Cardiac fibroblast (primary cell): ENCODE data around the gene GNG7.
"Not testable (repeated sequence)": the region's sequence is repeated elsewhere in the genome, so short reads cannot be mapped to it uniquely, and the experiment has no call there.

ENCODE experiments used
- DNase-seq, 2 donors: peaks; one replicate each; pipeline versions ENCODE4 v3.0.0 to v3.0.0-alpha.2; 2010; ENCODE audit warnings: low read depth in 2 of 2
- H3K4me3 ChIP-seq, 2 donors: replicated peaks in 1 of 2; 1 replicate in 1 of 2; 2 replicates in 1 of 2; pipeline ENCODE4 v1.5.1; 2011; ENCODE audit warnings: low read depth in 2 of 2, low read length in 2 of 2, mild to moderate bottlenecking in 2 of 2, moderate library complexity in 1 of 2
- TF ChIP-seq, protein P1 (sequence below): IDR thresholded peaks from one replicate; pipeline ENCODE4 v1.5.1; 2011; ENCODE audit warnings: low read depth, mild to moderate bottlenecking, low read length, inconsistent platforms

Gene GNG7

DNA sequence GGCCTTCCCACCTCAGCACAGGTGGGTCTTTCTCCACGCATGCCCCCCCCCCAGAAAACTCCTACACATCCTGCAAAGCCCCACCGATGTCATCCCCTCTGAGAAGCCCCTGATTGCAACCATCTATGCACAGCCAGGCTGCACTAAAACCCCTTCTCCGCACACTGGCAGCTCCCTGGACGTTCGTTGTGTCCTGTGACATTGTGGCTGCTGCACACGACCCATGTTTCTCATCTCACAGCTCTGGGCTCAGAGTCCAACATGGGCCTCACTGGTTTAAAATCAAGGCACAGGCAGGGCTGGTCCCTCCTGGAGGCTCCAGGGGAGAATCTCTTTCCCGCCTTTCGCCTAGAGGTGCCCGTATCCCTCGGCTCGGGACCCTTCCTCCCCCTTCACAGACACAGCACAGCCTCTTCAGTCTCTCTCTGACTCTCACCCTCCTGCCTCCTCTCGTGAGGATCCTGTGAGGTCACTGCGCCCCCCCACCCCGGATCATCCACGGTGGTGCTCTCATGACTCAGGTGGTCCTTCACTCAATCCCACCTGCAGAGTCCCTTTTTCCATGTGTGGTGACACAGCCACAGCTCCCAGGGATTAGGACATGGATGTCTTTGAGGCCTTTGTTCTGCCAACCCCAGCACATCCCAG is 155.3 kb downstream of the GNG7 start:
- DNase-seq, result no peak
- H3K4me3 ChIP-seq, result no peak overlapping the region
- TF ChIP-seq, protein P1, sequence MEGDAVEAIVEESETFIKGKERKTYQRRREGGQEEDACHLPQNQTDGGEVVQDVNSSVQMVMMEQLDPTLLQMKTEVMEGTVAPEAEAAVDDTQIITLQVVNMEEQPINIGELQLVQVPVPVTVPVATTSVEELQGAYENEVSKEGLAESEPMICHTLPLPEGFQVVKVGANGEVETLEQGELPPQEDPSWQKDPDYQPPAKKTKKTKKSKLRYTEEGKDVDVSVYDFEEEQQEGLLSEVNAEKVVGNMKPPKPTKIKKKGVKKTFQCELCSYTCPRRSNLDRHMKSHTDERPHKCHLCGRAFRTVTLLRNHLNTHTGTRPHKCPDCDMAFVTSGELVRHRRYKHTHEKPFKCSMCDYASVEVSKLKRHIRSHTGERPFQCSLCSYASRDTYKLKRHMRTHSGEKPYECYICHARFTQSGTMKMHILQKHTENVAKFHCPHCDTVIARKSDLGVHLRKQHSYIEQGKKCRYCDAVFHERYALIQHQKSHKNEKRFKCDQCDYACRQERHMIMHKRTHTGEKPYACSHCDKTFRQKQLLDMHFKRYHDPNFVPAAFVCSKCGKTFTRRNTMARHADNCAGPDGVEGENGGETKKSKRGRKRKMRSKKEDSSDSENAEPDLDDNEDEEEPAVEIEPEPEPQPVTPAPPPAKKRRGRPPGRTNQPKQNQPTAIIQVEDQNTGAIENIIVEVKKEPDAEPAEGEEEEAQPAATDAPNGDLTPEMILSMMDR, result no peak

GRCh38 chr19:2546128-2547032 is 156.1 kb downstream of the GNG7 start:
- H3K4me3 ChIP-seq, result no peak overlapping the region
- TF ChIP-seq, protein P1, result no peak
- DNase-seq, result peak; percentile 55 to 73

GRCh38 chr19:2545416-2546127 is 156.9 kb downstream of the GNG7 start:
- DNase-seq, H3K4me3 ChIP-seq: not testable (repeated sequence)

DNA sequence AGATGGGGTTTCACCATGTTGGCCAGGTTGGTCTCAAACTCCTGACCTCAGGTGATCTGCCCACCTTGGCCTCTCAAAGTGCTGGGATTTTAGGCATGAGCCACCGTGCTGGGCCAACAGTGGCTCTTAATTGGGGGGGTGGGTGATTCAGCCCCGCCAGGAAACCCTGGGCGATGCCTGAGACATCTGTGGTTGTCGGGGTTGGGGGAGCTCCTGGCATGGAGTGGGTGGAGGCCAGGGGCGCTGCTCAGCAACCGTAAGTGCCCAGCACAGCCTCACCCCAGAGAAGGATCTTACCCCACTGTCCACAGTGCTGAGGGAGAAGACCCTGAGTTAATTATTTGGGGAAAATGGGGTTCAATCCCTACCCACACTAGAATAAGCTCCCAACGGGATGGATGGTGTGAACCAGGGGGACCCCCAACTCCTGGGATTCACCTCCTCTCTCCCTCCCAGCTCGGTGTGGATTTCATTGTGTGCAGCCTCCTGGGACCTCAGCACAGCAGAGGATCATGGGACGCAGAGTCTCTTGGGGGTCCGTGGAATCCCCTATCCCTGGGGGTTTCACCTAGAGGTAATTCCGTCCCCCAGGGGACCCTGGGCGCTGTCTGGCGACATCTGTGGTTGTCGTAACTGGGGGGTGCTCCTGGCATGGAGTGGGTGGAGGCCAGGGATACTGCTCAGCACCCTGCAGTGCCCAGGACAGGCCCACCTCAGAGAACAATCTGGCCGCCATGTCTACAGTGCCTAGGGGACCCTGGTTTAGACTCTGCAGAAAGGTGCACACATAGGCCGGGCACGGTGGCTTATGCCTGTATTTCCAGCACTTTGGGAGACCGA is 157.7 kb downstream of the GNG7 start:
- no peak for DNase-seq
- TF ChIP-seq, protein P1, result no peak
- no peak overlapping the region for H3K4me3 ChIP-seq

GRCh38 chr19:2543463-2544442 is 158.7 kb downstream of the GNG7 start:
- peak overlapping the region in 1 of 2 donors; percentile 36 for H3K4me3 ChIP-seq
- TF ChIP-seq, protein P1, result peak; percentile 46
- peak; percentile 99 for DNase-seq

- H3K4me3 ChIP-seq, result peak overlapping the region in 1 of 2 donors; percentile 36
- DNase-seq, result not testable (repeated sequence)
These were observed 159.4 kb downstream of the GNG7 start for GRCh38 chr19:2543072-2543462.
